Endothelial cell of umbilical vein (primary cell): Measurements from ENCODE around the gene BMPR1A. TPM values are rescaled to one million over a fixed set of nuclear protein-coding genes. Genes with fewer than 3 reads are reported as not detected.

Source experiments
- BruUV-seq: library from RNA; stranded (reverse); fragments of 400-500 nt; replicated peaks from 2 replicates; lab custom pipeline; 2021; lab: Mats Ljungman, UMichigan
- CTCF ChIA-PET: fragments of 300-600, 350-600 bp; sonication (Branson Sonifier 250); formaldehyde crosslinking; loops from one replicate; lab custom pipeline; 2021; ENCODE audit warnings: antibody characterized with exemption, inconsistent platforms; lab: Charles Lee
- POLR2A ChIA-PET: fragments of 300-600, 350-600 bp; sonication (Branson Sonifier 250); formaldehyde crosslinking; loops from one replicate; lab custom pipeline; 2021; ENCODE audit warnings: antibody characterized with exemption, inconsistent platforms; lab: Charles Lee
- DNase-seq: peaks from one replicate; pipeline ENCODE4 v3.0.0-alpha.2; 2011; ENCODE audit warnings: low read depth, low spot score
- FAIRE-seq: peaks from 2 replicates; lab custom pipeline; 2011; peaks lifted over from hg19 to GRCh38; lab: Jason Lieb, UNC
- H2AFZ ChIP-seq: 2 replicates; pipeline ENCODE4 v1.6.0; 2012; ENCODE audit warnings: low read depth, low read length, control low read depth, inconsistent platforms
- H3K27ac ChIP-seq: 2 replicates; pipeline ENCODE4 v1.5.1; 2011; ENCODE audit warnings: low read depth, mild to moderate bottlenecking, control low read depth, low read length, moderate library complexity; ENCODE audit not compliant: insufficient read depth
- H3K27me3 ChIP-seq, 2 experiments: 2 replicates each; pipeline versions ENCODE4 v1.6.0 to v1.6.1; 2011; ENCODE audit warnings: low read length in 2 of 2, mixed read lengths in 1 of 2; ENCODE audit not compliant: control insufficient read depth in 2 of 2, insufficient read depth in 2 of 2
- H3K36me3 ChIP-seq, 2 experiments: 2 replicates in 1 of 2; 3 replicates in 1 of 2; pipeline ENCODE4 v1.5.1; 2011; ENCODE audit warnings: low read length in 2 of 2, mild to moderate bottlenecking in 1 of 2, moderate library complexity in 1 of 2; ENCODE audit not compliant: control insufficient read depth in 2 of 2, insufficient read depth in 2 of 2; ENCODE audit errors: extremely low read depth in 1 of 2
- H3K4me1 ChIP-seq: 3 replicates; pipeline ENCODE4 v1.5.1; 2011; ENCODE audit warnings: mild to moderate bottlenecking, low read length; ENCODE audit not compliant: control insufficient read depth, insufficient read depth; ENCODE audit errors: extremely low read depth
- H3K4me2 ChIP-seq: 2 replicates; pipeline ENCODE4 v1.6.1; 2011; ENCODE audit warnings: low read length, control low read depth, mixed read lengths; ENCODE audit not compliant: insufficient read depth
- H3K4me3 ChIP-seq, 3 experiments: fragments of 200-600 bp in 1 of 3; sonication (generic), shearing (Covaris generic) in 1 of 3; replicated peaks in 1 of 3; 2 replicates each; pipeline ENCODE4 v1.5.1; 2011 to 2016; ENCODE audit warnings: control low read depth in 3 of 3, low read length in 3 of 3, mild to moderate bottlenecking in 2 of 3, inconsistent platforms in 1 of 3, low read depth in 1 of 3, moderate library complexity in 1 of 3; ENCODE audit not compliant: insufficient read depth in 1 of 3
- H3K79me2 ChIP-seq: 2 replicates; pipeline ENCODE4 v1.6.0; 2012; ENCODE audit warnings: low read length, inconsistent platforms; ENCODE audit not compliant: control insufficient read depth, insufficient read depth
- H3K9ac ChIP-seq: replicated peaks from 2 replicates; pipeline ENCODE3; 2011; ENCODE audit warnings: low read length, control low read depth; ENCODE audit not compliant: insufficient read depth; ENCODE audit errors: extremely low read depth
- H3K9me1 ChIP-seq: replicated peaks from 3 replicates; pipeline ENCODE4 v1.6.0; 2011; ENCODE audit warnings: mild to moderate bottlenecking, low read length; ENCODE audit not compliant: control insufficient read depth, insufficient read depth; ENCODE audit errors: extremely low read depth
- H3K9me3 ChIP-seq: replicated peaks from 2 replicates; pipeline ENCODE4 v1.5.1; 2012; ENCODE audit warnings: low read length, inconsistent platforms; ENCODE audit not compliant: control insufficient read depth, insufficient read depth
- H4K20me1 ChIP-seq: replicated peaks from 2 replicates; pipeline ENCODE3; 2011; ENCODE audit warnings: mild to moderate bottlenecking, low read length; ENCODE audit not compliant: control insufficient read depth, insufficient read depth; ENCODE audit errors: extremely low read depth
- CTCF ChIP-seq, 2 donors: IDR thresholded peaks; 1 replicate in 1 of 2; 2 replicates in 1 of 2; pipeline ENCODE4 v1.5.1; 2011; ENCODE audit warnings: low read length in 2 of 2, mild to moderate bottlenecking in 2 of 2, moderate library complexity in 2 of 2, control low read depth in 1 of 2, inconsistent platforms in 1 of 2, low read depth in 1 of 2; ENCODE audit not compliant: insufficient read depth in 1 of 2; ENCODE audit errors: extremely low read depth in 1 of 2
- EZH2 ChIP-seq: IDR thresholded peaks from 2 replicates; pipeline ENCODE4 v1.6.1; 2012; ENCODE audit warnings: borderline replicate concordance, low read depth, mild to moderate bottlenecking, moderate library complexity, low read length, inconsistent platforms; ENCODE audit not compliant: severe bottlenecking
- FOS ChIP-seq: IDR thresholded peaks from 2 replicates; pipeline ENCODE4 v1.6.1; 2011; ENCODE audit warnings: mild to moderate bottlenecking, low read length, moderate library complexity, borderline replicate concordance; ENCODE audit not compliant: insufficient read depth
- GATA2 ChIP-seq: IDR thresholded peaks from 2 replicates; pipeline ENCODE4 v1.7.0; 2011; ENCODE audit warnings: low read depth, mild to moderate bottlenecking, moderate library complexity, mixed read lengths, low read length; ENCODE audit not compliant: insufficient read length, insufficient read depth
- JUN ChIP-seq: IDR thresholded peaks from 2 replicates; pipeline ENCODE4 v1.6.1; 2011; ENCODE audit warnings: borderline replicate concordance, low read depth; ENCODE audit not compliant: insufficient read length, insufficient read depth
- MAX ChIP-seq: IDR thresholded peaks from 2 replicates; pipeline ENCODE4 v1.6.1; 2011; ENCODE audit not compliant: insufficient read depth, insufficient read length
- MYC ChIP-seq: IDR thresholded peaks from one replicate; pipeline ENCODE4 v1.6.1; 2011; ENCODE audit warnings: mild to moderate bottlenecking, low read depth, low read length
- POLR2A ChIP-seq: IDR thresholded peaks from 2 replicates; pipeline ENCODE4 v1.6.1; 2012; ENCODE audit warnings: low read depth, mild to moderate bottlenecking, control low read depth, low read length
- POLR2AphosphoS5 ChIP-seq: IDR thresholded peaks from 2 replicates; pipeline ENCODE4 v1.6.1; 2012; ENCODE audit warnings: low read depth, mild to moderate bottlenecking, control low read depth, low read length, moderate library complexity; ENCODE audit not compliant: insufficient read depth
- dilution Hi-C: fragments of 300-500 bp; cut with MboI; formaldehyde crosslinking; loops from one replicate; pipeline ENCODE4 v1.15.0; 2019; ENCODE audit warnings: low sequenced_read_pairs; ENCODE audit not compliant: extremely low pct_ligation_motif_present
- intact Hi-C: fragments of 100-400 bp; cut with micrococcal nuclease; formaldehyde crosslinking; loops from one replicate; pipeline ENCODE4 v1.10.0; 2022
- polyA plus RNA-seq, 4 experiments: library from polyadenylated mRNA; depleted of rRNA in 3 of 4; stranded (reverse) in 3 of 4; unstranded in 1 of 4; fragments of >200 nt; gene quantifications; 2 replicates each; pipeline versions ENCODE4 v1.2.1 to v1.2.3, GENCODE V29; 2011 to 2012; ENCODE audit warnings: missing spikeins in 1 of 4
- total RNA-seq: library from RNA; stranded (reverse); gene quantifications from 2 replicates; pipeline ENCODE4 v1.2.3, GENCODE V29; 2021

Gene BMPR1A
- total and polyA plus RNA-seq, 2 donors (not counting 3 experiments of a cell fraction or from before 2014, with no cell fraction given), result not detected

- Histone ChIP-seq H3K79me2 (no peaks in the 10 kb centered on the region), H3K4me2 (no peak overlapping the region), H3K27me3 (peaks cover 29 to 39% of the 10 kb centered on the region in 2 experiments), H3K4me3 (no peak overlapping the region), H3K4me1 (no peaks in the 10 kb centered on the region), H3K9ac (no peak overlapping the region), H3K9me3 (no peaks in the 10 kb centered on the region), H3K36me3 (no peaks in the 10 kb centered on the region), H2AFZ (no peak overlapping the region), H3K27ac (no peak overlapping the region), H3K9me1 (no peaks in the 10 kb centered on the region), H4K20me1 (no peaks in the 10 kb centered on the region)
- CTCF ChIA-PET, result no interaction called here
- BruUV-seq, result no TSS peak
- POLR2A ChIA-PET, result no interaction called here
- TF ChIP-seq MYC (no peak), CTCF (IDR thresholded peaks at IDR 0.05; ENCODE audit: extremely low read depth in 1 of 2, insufficient read depth in 1 of 2, low read depth in 1 of 2, low read length in 2 of 2) (no peak)
- intact Hi-C loops (no loop called here), dilution Hi-C loops (no loop called here)
- FAIRE-seq, result no peak
- DNase-seq, result no peak
Measured at GRCh38 chr10:86819567-86819966, 63.1 kb downstream of the BMPR1A start.

- H3K9ac ChIP-seq, result no peak overlapping the region
- H3K27me3 ChIP-seq, result peaks cover 29 to 39% of the 10 kb centered on the region in 2 experiments
- no TSS peak for BruUV-seq
- TF ChIP-seq MAX, result no peak
- TF ChIP-seq JUN, result no peak
- TF ChIP-seq FOS, result no peak
- TF ChIP-seq EZH2, result no peak
- TF ChIP-seq CTCF (IDR thresholded peaks at IDR 0.05; ENCODE audit: extremely low read depth in 1 of 2, insufficient read depth in 1 of 2, low read depth in 1 of 2, low read length in 2 of 2), result no peak
- no peak for TF ChIP-seq POLR2A
- TF ChIP-seq GATA2, result no peak
- TF ChIP-seq POLR2AphosphoS5, result no peak
- no peak for TF ChIP-seq MYC
- POLR2A ChIA-PET, result no interaction called here
- CTCF ChIA-PET, result no interaction called here
- H3K4me3 ChIP-seq, result no peak overlapping the region
- no peak overlapping the region for H2AFZ ChIP-seq
- no peaks in the 10 kb centered on the region for H4K20me1 ChIP-seq
- no peaks in the 10 kb centered on the region for H3K9me3 ChIP-seq
- no peak overlapping the region for H3K4me2 ChIP-seq
- intact Hi-C loops, result no loop called here
- H3K36me3 ChIP-seq, result no peaks in the 10 kb centered on the region
- H3K4me1 ChIP-seq, result no peaks in the 10 kb centered on the region
- no peaks in the 10 kb centered on the region for H3K9me1 ChIP-seq
- DNase-seq (no peak), FAIRE-seq (no peak)
- H3K79me2 ChIP-seq, result no peaks in the 10 kb centered on the region
- no peak overlapping the region for H3K27ac ChIP-seq
- dilution Hi-C loops, result no loop called here
Measured at GRCh38 chr10:86820509-86820908, 64.1 kb downstream of the BMPR1A start.
